ENCODE data around the gene CRADD. TPM values are rescaled to one million over a fixed set of nuclear protein-coding genes. Genes with fewer than 3 reads are reported as not detected.

Gene CRADD
- total and polyA plus RNA-seq, 5 experiments from 2014 or later: 9.9 to 13.7 (median 13.0) TPM

- no peaks in the 10 kb centered on the region for H3K9me3 Mint-ChIP-seq
- no peaks in the 10 kb centered on the region for H3K27me3 Mint-ChIP-seq
- no peak overlapping the region for H3K27ac Mint-ChIP-seq
- H3K4me1 Mint-ChIP-seq: peaks cover 0 to 20% (median 0%) of the 10 kb centered on the region in 4 donors
- no peak for DNase-seq
- ATAC-seq: no peak
- H3K36me3 Mint-ChIP-seq: peaks cover 0 to 8% (median 6%) of the 10 kb centered on the region in 3 donors
- no peak overlapping the region for H3K4me3 Mint-ChIP-seq
- POLR2A ChIA-PET: no interaction called here
Observed at GRCh38 chr12:93804392-93805179, 127.4 kb downstream of the CRADD start.

- Mint-ChIP-seq H3K4me1 (peaks cover 0 to 20% (median 0%) of the 10 kb centered on the region in 4 donors), H3K4me3 (no peak overlapping the region), H3K9me3 (peaks cover 0 to 2% (median 0%) of the 10 kb centered on the region in 9 donors), H3K27ac (no peak overlapping the region), H3K36me3 (peaks cover 0 to 3% (median 0%) of the 10 kb centered on the region in 3 donors), H3K27me3 (no peaks in the 10 kb centered on the region)
- ATAC-seq (no peak), DNase-seq (no peak)
- POLR2A ChIA-PET: no interaction called here
Observed at GRCh38 chr12:93805736-93806141, 128.6 kb downstream of the CRADD start.

DNA sequence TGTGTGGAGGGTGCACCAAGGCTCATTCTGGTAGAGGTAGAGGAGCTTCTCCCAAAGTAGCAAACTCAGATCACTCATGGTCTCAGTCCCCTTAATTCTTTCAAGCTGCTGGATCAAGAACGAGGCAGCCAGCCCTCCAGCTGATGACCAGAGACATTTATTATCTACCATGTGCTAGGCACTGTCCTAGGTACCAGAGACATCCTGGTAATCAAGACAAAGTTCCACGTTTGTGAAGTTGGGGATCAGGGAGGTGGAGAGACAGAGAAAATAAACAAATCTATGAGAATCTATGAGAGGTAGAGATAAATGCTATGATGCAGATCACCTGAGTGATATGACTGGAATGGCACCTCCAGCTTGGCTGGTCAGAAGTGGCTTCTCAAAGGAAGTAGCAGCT lies 130.2 kb downstream of the CRADD start:
- POLR2A ChIA-PET: no interaction called here
- ATAC-seq: no peak

GRCh38 chr12:93808169-93808899 lies 131.2 kb downstream of the CRADD start:
- POLR2A ChIA-PET: no interaction called here
- peaks cover 0 to 2% (median 0%) of the 10 kb centered on the region in 3 donors for H3K36me3 Mint-ChIP-seq
- H3K27ac Mint-ChIP-seq: no peak overlapping the region
- H3K4me3 Mint-ChIP-seq: no peak overlapping the region
- no peaks in the 10 kb centered on the region for H3K27me3 Mint-ChIP-seq
- no peak for ATAC-seq
- DNase-seq: no peak
- peaks cover 0 to 16% (median 1%) of the 10 kb centered on the region in 4 donors for H3K4me1 Mint-ChIP-seq
- peaks cover 0 to 2% (median 0%) of the 10 kb centered on the region in 9 donors for H3K9me3 Mint-ChIP-seq

More for the DNA sequence above, 130.2 kb downstream of the CRADD start:
- Mint-ChIP-seq H3K36me3 (peaks cover 0 to 3% (median 0%) of the 10 kb centered on the region in 3 donors), H3K27me3 (no peaks in the 10 kb centered on the region), H3K4me3 (no peak overlapping the region), H3K27ac (no peak overlapping the region), H3K9me3 (peaks cover 0 to 2% (median 0%) of the 10 kb centered on the region in 9 donors), H3K4me1 (peaks cover 0 to 20% (median 1%) of the 10 kb centered on the region in 4 donors)
- DNase-seq: no peak

DNA sequence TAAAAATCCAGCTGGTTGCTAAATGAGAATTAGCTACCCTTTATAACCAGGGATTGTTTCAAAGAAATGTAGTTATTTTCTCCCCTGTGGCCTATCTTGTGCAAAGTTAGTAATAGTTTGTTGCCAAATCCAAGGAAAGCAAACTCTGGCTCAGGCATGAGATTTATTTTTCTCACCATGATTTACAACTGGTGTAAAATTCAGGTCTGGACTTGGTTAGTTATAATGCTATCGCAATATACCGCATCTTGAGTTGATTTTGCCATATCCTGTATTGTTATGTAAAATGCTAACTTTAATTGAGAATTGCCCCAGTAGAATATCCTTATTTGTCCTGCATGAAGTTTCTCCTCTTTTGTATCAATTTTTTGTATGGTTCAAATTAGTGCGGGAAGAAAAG lies 135.5 kb downstream of the CRADD start:
- no peaks in the 10 kb centered on the region for H3K27me3 Mint-ChIP-seq
- peaks cover 0 to 5% (median 2%) of the 10 kb centered on the region in 4 donors for H3K4me1 Mint-ChIP-seq
- POLR2A ChIA-PET: no interaction called here
- no peak overlapping the region for H3K4me3 Mint-ChIP-seq
- DNase-seq (no peak), ATAC-seq (no peak)
- H3K9me3 Mint-ChIP-seq: peaks cover 0 to 2% (median 0%) of the 10 kb centered on the region in 9 donors
- H3K36me3 Mint-ChIP-seq: peaks cover 0 to 4% (median 4%) of the 10 kb centered on the region in 3 donors
- H3K27ac Mint-ChIP-seq: no peak overlapping the region

DNA sequence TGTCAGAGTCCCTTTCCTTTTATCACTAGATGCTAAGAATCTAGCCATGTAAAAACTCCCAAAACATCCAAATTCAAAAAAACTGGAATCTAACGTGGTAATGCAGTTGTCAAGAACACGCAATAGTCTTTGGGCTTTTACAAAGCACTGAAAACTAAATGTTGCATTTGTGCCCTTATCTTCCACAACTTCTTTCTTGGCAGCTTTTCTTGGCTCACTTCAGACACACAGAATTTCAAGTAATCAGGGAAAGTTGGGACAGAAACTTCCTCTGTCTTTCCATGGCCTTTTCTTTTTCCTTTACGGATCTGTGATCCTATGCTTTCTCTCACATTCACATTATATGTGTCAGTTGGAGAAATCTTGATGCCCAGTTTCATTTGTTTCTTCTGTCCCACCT lies 136.0 kb downstream of the CRADD start:
- no peak overlapping the region for H3K4me3 Mint-ChIP-seq
- POLR2A ChIA-PET: no interaction called here
- peaks cover 0 to 6% (median 4%) of the 10 kb centered on the region in 3 donors for H3K36me3 Mint-ChIP-seq
- H3K4me1 Mint-ChIP-seq: peaks cover 0 to 4% (median 0%) of the 10 kb centered on the region in 4 donors
- DNase-seq (no peak), ATAC-seq (no peak)
- H3K9me3 Mint-ChIP-seq: peaks cover 0 to 2% (median 0%) of the 10 kb centered on the region in 9 donors
- no peak overlapping the region for H3K27ac Mint-ChIP-seq
- H3K27me3 Mint-ChIP-seq: no peaks in the 10 kb centered on the region

DNA sequence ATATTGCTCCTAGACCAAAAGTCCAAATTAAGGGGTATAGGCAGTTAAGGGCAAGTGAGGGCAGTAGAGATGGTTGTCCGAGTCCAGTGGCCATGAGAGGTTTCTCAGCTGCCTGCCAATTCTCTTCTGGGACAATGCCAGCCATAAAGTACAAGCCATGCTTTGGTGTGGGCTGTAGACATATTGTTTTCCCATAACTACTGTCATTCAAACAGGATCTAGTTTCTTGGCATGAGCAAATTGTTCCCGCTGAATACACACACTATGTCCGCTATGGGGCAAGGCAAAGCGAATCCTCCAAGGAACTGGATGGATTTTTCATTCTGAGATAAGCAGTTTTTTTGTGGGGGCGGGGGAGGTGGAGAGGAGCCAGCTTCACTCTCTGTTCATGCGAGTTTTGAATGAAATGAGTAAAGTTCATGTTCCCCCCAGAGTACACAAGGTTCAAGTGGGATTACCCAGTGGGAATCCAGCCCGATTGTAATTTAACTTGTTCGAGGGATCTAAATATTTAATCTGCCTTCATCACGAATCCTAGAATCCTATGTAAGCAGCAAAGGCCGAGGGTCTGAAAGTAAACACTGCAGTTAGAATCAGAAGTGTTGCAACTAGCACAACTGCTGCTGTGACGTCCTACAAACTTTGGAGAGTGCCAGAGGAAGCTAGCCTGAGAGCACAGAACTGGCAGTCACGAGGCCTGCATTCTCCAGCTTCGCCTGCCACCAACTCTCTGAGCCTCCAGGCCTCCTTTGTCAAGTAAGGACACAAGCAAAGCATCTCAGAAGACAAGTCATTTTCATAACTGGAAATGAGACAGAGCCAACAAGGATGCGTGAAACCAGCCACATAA lies 137.0 kb downstream of the CRADD start:
- no peaks in the 10 kb centered on the region for H3K27me3 Mint-ChIP-seq
- H3K4me3 Mint-ChIP-seq: no peak overlapping the region
- POLR2A ChIA-PET: no interaction called here
- H3K9me3 Mint-ChIP-seq: peaks cover 0 to 2% (median 0%) of the 10 kb centered on the region in 9 donors
- peaks cover 0 to 8% (median 4%) of the 10 kb centered on the region in 3 donors for H3K36me3 Mint-ChIP-seq
- ATAC-seq (no peak), DNase-seq (no peak)
- H3K27ac Mint-ChIP-seq: peak overlapping the region in 1 of 10 donors; percentile 53
- peaks cover 0 to 4% (median 0%) of the 10 kb centered on the region in 4 donors for H3K4me1 Mint-ChIP-seq

DNA sequence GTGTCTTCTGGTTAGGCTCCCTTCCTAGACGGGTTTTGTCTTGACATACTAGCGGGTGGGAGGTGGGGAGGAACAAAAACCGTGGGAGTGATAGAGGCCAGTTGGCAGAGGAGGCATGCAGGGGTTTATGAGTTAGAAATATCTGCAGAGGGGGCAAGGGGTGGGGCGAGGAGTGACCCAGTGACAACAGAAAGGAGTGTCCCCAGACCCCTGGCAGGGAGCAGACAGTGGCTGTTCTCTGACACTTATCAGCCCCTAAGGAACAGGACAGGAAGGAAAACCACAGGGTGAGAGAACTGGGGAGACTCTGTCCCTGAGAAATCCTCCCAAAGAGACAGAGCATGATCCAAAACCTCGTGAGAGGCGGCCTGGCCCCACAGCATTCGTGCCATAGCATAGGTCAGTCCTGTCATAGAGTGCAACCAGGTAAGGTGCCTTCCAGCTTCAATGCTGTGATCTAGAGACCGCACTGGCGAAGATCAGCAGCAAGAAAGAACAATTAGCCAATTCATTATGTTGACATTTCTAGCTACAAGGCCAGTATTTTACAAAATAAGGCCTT lies 141.4 kb downstream of the CRADD start:
- Mint-ChIP-seq H3K9me3 (no peaks in the 10 kb centered on the region), H3K36me3 (peaks cover 0 to 11% (median 4%) of the 10 kb centered on the region in 3 donors), H3K27me3 (no peaks in the 10 kb centered on the region), H3K4me1 (peaks cover 0 to under 1% (median 0%) of the 10 kb centered on the region in 4 donors), H3K4me3 (no peak overlapping the region), H3K27ac (no peak overlapping the region)
- DNase-seq (no peak), ATAC-seq (no peak)
- POLR2A ChIA-PET: no interaction called here

- no peak for ATAC-seq
- POLR2A ChIA-PET: no interaction called here
- Mint-ChIP-seq H3K9me3 (no peaks in the 10 kb centered on the region), H3K27me3 (no peaks in the 10 kb centered on the region), H3K36me3 (peaks cover 0 to 11% (median 4%) of the 10 kb centered on the region in 3 donors), H3K4me3 (no peak overlapping the region), H3K27ac (no peak overlapping the region), H3K4me1 (no peaks in the 10 kb centered on the region)
- no peak for DNase-seq
Observed at GRCh38 chr12:93819050-93819491, 141.9 kb downstream of the CRADD start.

DNA sequence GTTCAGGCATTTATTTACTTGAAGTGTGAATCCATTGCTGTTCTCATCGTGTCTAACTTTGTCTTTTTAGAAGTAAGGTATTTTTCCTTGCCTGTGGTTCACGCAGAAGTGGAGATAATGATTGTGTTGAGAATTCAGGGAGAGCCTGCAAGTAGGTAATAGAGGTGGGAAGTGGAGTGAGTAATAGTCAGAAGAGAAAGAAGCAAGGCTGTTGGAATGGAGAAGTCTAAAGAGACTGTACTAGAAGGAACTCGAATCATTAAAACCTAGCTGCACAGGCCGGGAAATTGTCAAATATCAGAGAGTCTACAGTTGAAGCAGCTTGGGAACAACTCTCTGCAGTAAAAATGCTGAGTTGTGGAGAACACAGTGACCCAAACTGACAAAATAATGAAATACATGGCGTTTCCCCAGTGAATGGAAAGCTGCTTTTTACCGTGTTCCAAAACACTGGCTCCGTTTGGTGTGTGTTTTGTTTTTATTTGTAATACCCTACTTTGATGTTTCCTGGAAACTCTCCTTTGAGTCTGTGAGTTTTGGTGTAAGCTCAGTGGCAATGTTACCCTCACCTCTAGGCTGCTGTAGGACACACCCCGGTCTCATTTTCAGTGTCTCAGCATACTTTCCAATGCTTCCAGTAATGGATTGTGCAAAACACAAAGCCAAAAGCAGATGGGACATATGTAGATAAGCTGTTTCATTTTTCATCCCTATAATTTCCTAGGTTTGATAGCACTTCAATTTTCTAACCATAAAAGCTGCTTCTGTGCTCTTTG lies 146.6 kb downstream of the CRADD start:
- no peak for DNase-seq
- ATAC-seq: no peak
- Mint-ChIP-seq H3K9me3 (no peaks in the 10 kb centered on the region), H3K4me3 (no peak overlapping the region), H3K36me3 (peaks cover 0 to 10% (median 0%) of the 10 kb centered on the region in 3 donors), H3K27me3 (no peaks in the 10 kb centered on the region), H3K4me1 (no peaks in the 10 kb centered on the region), H3K27ac (no peak overlapping the region)
- POLR2A ChIA-PET: no interaction called here

GRCh38 chr12:93824514-93825500 lies 147.6 kb downstream of the CRADD start:
- POLR2A ChIA-PET: no interaction called here
- H3K9me3 Mint-ChIP-seq: no peaks in the 10 kb centered on the region
- H3K4me3 Mint-ChIP-seq: no peak overlapping the region
- no peak for DNase-seq
- no peaks in the 10 kb centered on the region for H3K4me1 Mint-ChIP-seq
- no peaks in the 10 kb centered on the region for H3K27me3 Mint-ChIP-seq
- no peak overlapping the region for H3K27ac Mint-ChIP-seq
- no peak for ATAC-seq
- H3K36me3 Mint-ChIP-seq: peaks cover 0 to 3% (median 0%) of the 10 kb centered on the region in 3 donors
